HG03575 (cell line): Measurements from ENCODE around the gene FGF4.

Source experiments
- ATAC-seq: cut with Tn5 transposase; IDR thresholded peaks from one replicate; pipeline ENCODE4 v1.9.1; 2021; ENCODE audit not compliant: unreplicated experiment, insufficient number of reproducible peaks, low FRiP score; ENCODE audit errors: extremely low read depth

FGF4 gene

GRCh38 chr11:69775163-69775755, at the start of gene FGF4:
TSS of gene FGF4 (minus strand) at chr11:69775341. CDS start at chr11:69775084, 257 bp downstream.
- ATAC-seq, result no peak

GRCh38 chr11:69823641-69824265, 48.6 kb upstream of the FGF4 start:
- no peak for ATAC-seq

- ATAC-seq, result no peak
These were observed 47.7 kb upstream of the FGF4 start for GRCh38 chr11:69822676-69823494.

GRCh38 chr11:69821511-69822040, 46.4 kb upstream of the FGF4 start:
- ATAC-seq, result no peak

GRCh38 chr11:69820441-69820840, 45.3 kb upstream of the FGF4 start:
- ATAC-seq, result no peak

GRCh38 chr11:69819541-69820070, 44.5 kb upstream of the FGF4 start:
- no peak for ATAC-seq

- no peak for ATAC-seq
These were observed 43.7 kb upstream of the FGF4 start, which contains the start of gene FGF3 for GRCh38 chr11:69818603-69819441. TSS of gene FGF3 (minus strand) at chr11:69819416. CDS start at chr11:69818933, 483 bp downstream.

- no peak for ATAC-seq
These were observed 43.1 kb upstream of the FGF4 start for GRCh38 chr11:69818231-69818602.

- ATAC-seq, result no peak
These were observed 42.4 kb upstream of the FGF4 start for GRCh38 chr11:69817265-69818230.

- no peak for ATAC-seq
These were observed 41.5 kb upstream of the FGF4 start for GRCh38 chr11:69816671-69817070.

GRCh38 chr11:69815973-69816372, 40.8 kb upstream of the FGF4 start:
- no peak for ATAC-seq

- ATAC-seq, result no peak
These were observed 39.8 kb upstream of the FGF4 start for GRCh38 chr11:69814902-69815301.

- ATAC-seq, result no peak
These were observed 39.3 kb upstream of the FGF4 start for GRCh38 chr11:69814411-69814810.

- no peak for ATAC-seq
These were observed 38.7 kb upstream of the FGF4 start for GRCh38 chr11:69813839-69814238.

GRCh38 chr11:69812946-69813345, 37.8 kb upstream of the FGF4 start:
- ATAC-seq, result no peak

GRCh38 chr11:69812256-69812655, 37.1 kb upstream of the FGF4 start:
- no peak for ATAC-seq

- no peak for ATAC-seq
These were observed 36.3 kb upstream of the FGF4 start for GRCh38 chr11:69811431-69811830.
